Ishikawa (cell line): ENCODE results near the gene GGCT.

ENCODE experiments used
- EP300 ChIP-seq: IDR thresholded peaks from 2 replicates; pipeline ENCODE4 v1.6.1; 2012; ENCODE audit warnings: borderline replicate concordance
- TAF1 ChIP-seq: IDR thresholded peaks from 2 replicates; pipeline ENCODE4 v1.6.1; 2012; ENCODE audit warnings: low read depth, mild to moderate bottlenecking
- YY1 ChIP-seq: IDR thresholded peaks from 2 replicates; pipeline ENCODE4 v1.6.1; 2012; ENCODE audit warnings: low read depth
- TF ChIP-seq, protein P1 (sequence below): IDR thresholded peaks from 2 replicates; pipeline ENCODE4 v1.6.1; 2012
- TF ChIP-seq, protein P2 (sequence below): IDR thresholded peaks from 2 replicates; pipeline ENCODE4 v1.6.1; 2012

DNA sequence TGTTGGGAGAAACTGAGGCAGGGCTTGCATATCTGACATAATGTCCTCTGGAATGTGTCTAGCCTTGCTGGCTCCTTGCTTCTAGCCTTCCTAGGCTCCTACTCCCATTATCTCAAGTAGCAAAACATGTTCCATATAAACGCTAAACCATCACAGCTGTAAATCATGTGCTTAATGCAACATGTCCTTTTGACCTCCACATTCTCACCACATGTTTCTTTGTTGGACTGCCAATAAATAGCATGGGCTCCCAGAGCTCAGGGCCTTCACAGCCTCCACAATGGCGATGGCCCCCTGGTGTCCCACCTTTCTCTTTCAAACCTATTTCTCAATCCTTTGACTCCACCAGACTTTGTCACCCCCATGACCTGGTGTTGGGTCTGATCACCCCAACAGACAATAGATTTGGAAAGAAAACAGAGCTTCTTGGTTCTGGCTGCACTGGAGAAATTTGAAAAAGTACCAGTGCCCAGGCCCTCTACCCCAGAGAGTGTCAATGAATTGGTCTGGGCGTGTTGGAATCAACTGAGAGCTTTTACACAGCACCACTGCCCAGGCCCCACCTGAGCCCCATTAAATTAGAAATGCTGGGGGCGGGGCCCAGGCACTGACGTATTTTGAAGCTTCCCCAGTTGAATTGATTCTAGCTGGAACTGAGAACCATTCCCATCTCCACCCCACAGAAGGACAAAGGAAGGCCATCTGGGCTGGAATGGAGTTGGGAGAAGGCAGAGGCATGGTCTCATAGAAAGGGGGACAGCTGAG lies 41.3 kb upstream of the GGCT start:
- TF ChIP-seq TAF1 = no peak
- TF ChIP-seq YY1 = no peak
- TF ChIP-seq, protein P1, sequence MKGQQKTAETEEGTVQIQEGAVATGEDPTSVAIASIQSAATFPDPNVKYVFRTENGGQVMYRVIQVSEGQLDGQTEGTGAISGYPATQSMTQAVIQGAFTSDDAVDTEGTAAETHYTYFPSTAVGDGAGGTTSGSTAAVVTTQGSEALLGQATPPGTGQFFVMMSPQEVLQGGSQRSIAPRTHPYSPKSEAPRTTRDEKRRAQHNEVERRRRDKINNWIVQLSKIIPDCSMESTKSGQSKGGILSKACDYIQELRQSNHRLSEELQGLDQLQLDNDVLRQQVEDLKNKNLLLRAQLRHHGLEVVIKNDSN = no peak
- TF ChIP-seq, protein P2, sequence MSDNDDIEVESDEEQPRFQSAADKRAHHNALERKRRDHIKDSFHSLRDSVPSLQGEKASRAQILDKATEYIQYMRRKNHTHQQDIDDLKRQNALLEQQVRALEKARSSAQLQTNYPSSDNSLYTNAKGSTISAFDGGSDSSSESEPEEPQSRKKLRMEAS = no peak
- TF ChIP-seq EP300 = no peak
